GM23248 (cell line): ENCODE results near the gene CDH11.

Experiments
- EZH2 ChIP-seq: fragments of 200-600 bp; sonication (generic); IDR thresholded peaks from 2 replicates; pipeline ENCODE4 v1.6.1; 2018; ENCODE audit warnings: antibody characterized with exemption, mild to moderate bottlenecking; ENCODE audit not compliant: insufficient read depth, poor library complexity, severe bottlenecking
- EZH2phosphoT487 ChIP-seq: fragments of 200-600 bp; sonication (generic); IDR thresholded peaks from 2 replicates; pipeline ENCODE4 v1.6.1; 2018; ENCODE audit warnings: antibody characterized with exemption, moderate library complexity, mild to moderate bottlenecking, low read depth; ENCODE audit not compliant: insufficient read depth

DNA sequence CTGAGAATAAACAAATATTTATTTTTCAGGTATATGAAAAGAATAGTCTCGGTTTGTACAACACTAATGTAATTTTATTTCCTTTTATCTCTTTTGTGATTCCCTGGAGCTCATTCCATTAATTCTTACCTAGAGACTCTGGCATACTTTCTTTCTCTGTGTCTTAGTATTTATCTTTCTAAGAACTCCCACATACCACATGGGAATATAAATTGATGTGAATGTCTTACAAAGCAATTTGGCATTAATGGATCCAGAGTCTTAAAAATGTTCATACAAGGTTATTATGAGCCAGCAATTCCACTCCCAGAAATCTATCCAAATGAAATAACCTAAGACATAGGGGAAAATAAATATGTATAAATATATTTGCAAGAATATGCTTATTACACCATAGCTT is 202.7 kb downstream of the CDH11 start:
- no peak for TF ChIP-seq EZH2phosphoT487
- TF ChIP-seq EZH2, result no peak
